Islet of Langerhans (tissue), 1 donor: ENCODE measurements around the gene WWOX.

Experiments
- FAIRE-seq: peaks from one replicate; lab custom pipeline; 2011; peaks lifted over from hg19 to GRCh38; lab: Jason Lieb, UNC

WWOX gene

DNA sequence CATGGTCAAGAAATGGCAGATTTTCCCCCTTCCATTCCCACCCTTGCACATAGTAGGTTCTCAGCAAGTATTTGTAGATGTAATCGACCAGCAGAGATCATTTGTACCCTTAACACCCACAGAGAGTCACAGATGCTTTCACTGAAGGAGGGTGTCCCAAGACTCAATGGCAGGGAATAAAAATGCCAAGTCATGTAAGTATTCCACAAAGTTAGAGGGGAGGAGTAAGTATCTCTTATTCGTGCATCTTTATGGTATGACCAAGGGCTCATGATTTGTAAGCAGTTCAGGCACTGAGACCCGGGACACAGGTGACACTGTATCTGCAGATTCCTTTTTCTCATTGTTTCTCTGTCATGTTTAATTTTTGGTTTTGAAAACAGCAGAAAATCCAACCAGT, 1011.5 kb downstream of the WWOX start:
- FAIRE-seq: no peak

DNA sequence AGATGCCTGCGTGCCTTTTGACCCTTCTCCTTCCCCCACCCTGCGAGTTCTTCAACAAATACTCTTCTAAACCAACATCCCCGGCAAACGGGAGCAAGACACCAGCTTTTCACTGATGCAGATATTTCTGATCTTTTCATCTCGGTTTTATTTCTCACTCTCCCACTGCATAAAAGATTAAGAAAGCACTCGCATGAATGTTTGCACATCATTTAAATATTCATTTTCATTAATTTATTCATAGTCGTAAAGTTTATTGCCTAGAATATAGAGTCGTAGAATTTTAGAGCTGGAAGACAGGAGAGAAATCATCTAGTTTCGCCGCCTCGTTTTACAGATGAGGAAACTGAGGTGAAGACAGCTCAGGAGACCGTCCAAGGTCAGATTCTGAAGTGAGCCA, 1013.0 kb downstream of the WWOX start:
- no peak for FAIRE-seq

DNA sequence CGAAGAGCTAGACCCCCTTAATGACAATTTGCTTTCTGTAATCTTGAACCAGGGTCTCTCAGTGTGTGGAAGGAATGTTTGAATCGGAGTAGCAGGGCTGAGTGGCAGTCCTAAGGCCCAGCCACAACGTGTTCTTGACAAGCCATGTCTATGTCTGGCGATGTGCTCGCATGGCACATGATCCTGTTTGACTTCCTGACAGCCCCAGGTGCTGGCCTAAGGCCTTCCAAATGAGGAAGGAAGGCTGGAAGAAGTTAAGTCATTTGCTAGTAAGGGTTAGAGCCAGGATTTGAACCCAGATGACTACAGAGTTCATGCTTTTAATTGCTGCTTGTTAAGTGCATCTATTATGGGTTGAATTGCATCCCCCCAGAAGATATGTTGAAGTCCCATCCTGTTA, 1014.4 kb downstream of the WWOX start:
- FAIRE-seq: no peak

DNA sequence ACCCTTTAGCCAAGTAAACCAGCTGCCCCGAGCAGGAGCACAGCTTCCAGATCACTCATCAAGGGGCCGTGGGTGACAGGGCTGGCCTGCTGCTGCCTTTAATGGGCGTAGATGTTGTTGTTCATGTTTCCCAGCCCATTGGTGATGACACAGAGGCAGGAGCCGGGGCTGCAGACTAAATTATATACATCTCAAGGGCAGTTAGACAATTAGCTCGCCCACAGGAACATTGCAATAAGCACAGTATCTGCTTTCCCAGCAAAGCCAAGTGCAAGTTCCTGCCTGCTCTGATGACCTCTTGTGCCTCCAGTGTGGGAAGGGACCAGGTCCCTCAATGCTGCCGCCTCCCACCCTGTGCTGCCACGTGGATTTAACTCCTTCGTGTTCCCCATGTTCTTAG, 1015.3 kb downstream of the WWOX start:
- no peak for FAIRE-seq

DNA sequence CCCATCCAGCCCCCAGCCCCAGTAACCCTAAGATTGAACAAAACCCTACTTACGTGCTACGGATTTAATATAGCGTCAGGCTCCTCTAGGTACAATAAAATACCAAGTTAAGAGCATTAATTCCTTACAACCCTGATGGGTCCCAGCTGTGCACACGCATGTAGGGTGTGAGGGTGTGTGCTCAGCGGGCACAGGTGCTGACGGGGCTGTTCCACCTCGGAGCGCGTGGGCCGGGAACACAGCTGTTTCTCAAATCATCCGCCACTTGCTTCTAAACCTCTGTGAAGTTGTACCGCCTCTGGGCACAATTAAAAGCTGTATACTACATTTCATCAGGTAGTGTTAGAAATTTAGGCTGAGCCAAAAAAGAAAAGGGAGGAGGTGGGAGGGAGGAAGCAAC, 1022.5 kb downstream of the WWOX start:
- FAIRE-seq: no peak

DNA sequence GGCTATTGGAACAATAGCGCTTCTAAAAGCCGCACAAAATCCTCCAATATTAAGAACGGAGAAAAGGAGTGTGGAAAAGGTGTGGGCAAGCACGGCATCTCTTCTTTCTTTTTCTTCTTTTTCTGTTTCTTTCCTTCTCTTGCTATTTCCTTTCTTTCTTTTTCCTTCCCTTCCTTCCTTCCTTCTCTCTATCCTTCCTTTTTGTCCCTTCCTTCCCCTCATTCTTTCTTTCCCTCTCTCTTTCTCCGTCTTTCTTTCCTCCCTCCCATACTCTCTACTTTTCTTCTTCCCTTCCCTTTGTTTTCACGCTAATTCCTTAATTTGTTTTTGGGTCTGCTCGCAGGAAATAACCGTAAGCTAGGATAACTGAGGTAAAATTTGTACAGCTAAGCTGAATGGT, 1022.9 kb downstream of the WWOX start:
- no peak for FAIRE-seq

DNA sequence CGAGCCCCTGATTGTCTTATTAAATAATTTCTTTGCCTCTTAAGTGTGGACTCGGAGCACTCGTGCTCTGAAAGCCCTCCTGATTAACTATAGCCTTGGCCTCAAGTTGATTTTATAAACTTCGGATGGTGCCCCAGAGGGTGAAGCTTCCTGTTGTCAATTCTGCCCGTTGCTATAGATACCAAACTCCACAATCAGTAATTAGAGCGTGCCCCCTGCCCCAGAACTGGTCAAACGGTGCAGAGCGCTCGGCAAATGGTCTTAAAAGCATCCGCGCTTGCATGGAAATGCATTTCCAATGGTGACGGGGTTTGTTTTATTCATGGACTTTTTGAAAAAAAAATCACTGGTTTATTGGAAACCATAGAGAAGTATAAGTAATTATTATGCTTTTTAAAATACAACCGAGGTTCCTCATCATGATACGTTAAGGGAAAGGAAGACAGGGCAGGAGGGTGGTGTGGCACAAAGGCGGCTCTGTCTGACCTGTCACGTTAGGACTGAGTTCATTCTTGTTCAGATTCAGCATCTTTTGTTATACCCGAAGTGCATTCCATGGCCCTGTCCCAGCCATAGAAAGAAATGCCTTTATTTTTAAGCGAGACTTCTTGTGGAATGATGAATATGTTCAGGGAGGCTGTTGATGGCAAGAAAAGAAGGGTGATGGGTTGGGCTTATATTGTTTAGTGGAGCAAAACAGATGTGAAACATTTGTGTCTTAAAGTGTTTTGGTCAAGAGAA, 1024.7 kb downstream of the WWOX start:
- FAIRE-seq: no peak

DNA sequence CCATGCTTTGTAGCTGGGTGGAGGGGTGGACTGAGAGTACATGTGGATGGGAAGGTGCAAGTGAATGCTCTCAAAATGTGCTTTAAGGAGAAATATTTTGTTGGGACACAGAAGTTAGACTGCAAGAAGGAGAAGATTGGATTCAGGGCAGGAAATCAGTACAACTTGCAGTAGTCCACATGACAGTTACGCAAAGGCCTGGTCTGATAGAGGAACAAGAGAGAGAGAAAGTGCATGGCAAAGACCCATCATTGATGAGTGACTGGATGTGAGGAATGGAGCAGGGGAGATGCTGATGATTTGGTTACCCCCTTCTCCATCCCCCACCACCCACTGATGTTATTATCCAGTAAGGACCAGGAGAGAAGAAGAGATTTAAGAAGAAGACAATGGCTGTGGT, 1028.3 kb downstream of the WWOX start:
- no peak for FAIRE-seq

DNA sequence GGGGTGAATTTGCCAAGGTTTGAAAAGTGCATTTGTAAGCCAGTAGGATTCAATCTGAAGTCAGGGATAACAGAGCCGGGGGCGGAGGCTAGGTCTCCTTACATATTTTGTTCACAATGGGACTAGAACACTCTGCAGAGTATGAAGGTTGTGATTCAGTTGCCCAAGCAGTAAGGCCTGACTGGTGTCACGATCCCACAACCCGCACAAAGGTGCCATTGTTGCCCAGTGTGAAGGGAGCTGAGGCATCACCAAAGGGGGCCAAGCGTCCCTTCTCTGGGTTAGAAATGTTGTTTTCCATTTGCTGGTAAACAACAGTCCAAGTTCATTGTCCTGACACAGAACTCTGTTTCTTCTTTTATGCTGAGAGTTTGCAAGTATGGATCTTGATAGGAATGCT, 1029.3 kb downstream of the WWOX start:
- no peak for FAIRE-seq

DNA sequence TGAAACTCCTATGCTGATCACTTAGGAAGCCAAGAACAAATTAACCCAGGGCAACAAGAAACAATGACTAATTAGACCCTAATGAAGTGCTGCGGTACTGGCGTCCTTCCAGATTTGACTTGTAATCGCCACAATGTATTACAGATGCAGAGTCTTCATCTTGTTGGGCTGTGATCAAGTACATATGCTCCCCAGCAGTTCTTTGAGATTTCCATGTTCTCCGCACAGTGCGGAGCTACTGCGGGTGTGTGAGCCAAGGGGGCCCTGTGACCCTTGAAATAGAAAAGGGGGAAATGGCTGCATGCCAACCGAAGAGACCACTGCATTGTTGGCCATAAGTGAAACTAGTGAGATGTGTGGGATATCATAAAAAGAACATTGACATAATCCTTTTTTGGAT, 1031.2 kb downstream of the WWOX start:
- FAIRE-seq: no peak

DNA sequence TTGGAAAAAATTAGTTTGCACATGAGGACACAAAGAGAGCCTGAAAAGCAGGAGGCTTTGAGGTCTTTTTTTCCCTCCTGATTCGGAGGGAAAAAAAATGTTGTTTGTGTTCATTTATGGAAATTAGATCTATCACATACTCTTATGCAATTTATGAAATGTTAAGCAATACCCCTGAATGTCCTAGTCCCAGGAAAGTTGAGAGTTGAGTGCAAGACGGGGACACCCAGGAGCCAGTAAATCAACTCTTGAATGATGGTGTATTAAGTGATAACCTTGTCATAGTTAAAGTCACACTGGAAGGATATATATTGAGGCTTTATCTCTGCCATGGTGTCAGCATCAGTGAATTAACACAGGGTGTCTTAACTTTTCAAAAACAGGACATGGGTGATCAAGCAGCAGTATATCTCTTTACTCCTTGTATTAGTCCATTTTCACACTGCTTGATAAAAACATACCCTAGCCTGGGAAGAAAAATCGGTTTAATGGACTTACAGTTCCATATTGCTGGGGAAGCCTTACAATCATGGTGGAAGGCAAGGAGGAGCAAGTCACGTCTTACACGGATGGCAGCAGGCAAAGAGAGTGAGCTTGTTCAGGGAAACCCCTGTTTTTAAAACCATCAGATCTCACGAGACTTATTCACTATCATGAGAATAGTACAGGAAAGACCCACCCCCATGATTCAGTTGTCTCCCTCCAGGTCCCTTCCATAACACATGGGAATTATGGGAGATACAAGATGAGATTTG, 1032.0 kb downstream of the WWOX start:
- no peak for FAIRE-seq

DNA sequence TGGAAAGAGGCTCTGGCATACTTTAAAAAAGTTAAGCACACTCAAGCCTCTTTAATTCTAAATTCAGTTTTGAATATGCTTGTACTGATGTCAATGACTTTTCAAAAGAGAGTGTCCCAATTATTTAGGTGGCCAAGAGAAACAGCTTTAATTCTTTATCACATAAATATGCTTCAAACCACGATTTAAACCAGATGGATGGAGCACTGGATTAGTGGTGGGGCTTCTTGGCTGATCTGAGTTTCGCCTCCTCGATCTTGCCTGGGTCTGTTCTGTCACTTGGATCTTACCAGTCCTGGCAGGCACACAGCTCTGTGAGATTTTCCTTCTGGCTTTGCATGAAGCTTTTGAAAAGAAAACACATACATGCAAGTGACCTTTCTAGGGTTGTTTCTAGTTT, 1033.2 kb downstream of the WWOX start:
- FAIRE-seq: no peak

DNA sequence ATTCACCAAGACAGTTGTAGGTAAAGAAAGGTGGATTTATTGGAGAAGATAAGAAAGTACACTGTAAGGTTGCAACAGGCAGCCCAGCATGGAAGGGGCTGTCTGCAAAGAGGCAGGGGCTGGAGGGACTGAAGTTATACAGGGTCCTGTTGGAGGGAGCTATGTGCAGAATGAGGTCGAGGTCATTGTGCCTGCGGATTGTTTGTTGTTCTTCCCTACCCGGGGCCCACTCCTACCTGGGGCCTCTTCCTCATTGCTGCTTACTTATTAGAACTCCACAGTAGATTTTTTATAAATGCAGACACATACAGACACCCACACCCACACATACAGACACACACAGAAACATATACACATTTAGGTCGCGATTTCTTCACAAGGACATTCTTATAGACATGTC, 1034.8 kb downstream of the WWOX start:
- FAIRE-seq: no peak

DNA sequence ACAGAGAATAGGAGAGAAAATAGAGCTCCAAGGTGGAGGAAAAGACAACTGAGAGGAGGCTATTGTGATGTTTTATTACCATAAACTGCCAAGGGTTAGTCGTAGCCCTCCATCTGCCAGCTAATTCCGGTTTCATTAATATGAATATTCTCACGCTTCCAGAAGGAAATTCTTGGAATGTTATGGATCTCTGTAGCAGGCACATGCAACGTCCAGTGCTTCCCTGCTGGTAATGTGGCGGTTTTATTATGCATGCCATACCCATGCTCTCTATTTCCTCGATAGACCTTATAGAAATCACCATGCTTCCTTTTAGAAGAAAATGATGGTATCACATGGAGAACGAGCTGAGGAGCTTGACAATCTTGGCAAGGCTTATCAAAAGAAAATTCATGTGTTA, 1037.5 kb downstream of the WWOX start:
- no peak for FAIRE-seq

DNA sequence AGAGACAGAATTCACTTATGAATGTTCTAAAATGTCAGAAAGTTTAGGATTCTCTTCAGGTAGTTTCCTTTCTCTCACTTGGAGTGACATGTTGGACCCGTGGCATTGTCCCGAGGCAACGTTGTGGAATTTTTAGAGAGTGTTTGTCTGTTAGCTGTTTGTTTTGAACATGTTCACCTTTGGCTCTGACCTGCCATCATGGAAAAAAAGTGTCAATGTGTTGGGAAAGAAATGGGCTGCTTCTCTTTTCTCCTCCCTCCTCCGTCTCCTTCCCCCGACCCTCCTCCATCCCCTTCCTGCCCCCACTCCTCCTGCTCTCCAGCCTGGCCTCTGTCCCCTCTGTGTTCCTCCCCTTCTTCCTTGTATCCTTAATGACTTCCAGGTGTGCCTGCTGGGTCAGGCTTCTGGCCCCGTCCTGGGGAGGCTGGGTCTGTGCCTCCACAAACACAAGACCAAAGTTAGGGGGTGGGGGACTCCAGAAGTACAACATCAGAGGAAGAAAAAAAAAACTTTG, 1038.0 kb downstream of the WWOX start:
- no peak for FAIRE-seq

DNA sequence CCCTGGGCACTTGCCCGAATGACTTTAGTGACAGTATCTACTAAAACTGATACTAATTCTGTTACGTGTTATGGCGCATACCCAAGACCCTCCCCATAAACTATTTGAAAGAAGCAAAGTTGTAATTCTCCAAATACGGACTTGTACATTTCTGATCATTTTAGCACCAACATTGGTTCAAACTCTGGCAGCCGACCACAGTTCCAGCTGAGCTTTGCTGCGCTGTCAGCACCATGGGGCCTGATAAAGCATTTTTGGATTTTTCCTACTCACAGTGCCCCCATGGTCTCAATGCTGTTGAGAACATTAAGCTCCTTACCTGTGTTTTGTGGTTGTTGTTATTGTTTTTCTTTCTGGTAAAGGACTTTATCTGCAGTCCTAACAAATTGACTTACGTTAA, 1040.3 kb downstream of the WWOX start:
- no peak for FAIRE-seq

DNA sequence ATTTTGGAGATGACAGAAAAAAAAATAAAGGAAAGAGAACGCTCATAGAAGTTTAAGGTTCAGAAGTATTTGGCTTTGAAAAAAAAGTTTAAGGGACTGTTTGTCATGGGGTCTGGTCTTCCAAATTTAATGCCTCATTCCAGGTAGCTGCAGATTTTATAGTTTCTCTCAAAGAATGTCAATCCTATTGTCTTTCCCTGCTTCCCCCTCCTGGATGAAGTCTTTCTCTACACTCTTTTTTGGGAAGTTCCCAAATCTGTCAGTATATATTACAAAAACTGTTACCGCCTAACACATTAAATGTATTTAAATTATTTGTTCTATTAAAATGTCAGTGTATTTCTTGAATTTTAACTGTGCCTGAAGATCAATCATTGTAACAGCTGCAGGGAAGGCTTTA, 1043.6 kb downstream of the WWOX start:
- FAIRE-seq: no peak

DNA sequence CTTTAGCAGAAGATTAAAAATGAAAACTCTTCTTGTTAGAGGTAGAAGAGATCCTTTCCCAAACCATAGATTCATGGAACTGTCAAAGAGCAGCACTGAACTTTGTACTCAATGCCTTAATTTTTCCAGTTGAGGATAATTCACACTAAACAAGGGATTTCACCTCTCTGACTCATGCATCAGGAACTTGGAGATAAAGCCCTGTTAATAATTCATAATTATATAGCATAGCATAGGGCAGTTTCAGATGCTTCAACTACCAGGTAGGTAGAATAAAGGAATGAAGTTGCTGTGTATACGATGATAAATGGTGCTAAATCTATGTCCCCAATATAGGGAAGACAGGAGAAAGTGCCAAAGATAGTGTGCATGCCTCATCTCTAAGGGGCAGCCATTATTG, 1050.7 kb downstream of the WWOX start:
- FAIRE-seq: no peak

DNA sequence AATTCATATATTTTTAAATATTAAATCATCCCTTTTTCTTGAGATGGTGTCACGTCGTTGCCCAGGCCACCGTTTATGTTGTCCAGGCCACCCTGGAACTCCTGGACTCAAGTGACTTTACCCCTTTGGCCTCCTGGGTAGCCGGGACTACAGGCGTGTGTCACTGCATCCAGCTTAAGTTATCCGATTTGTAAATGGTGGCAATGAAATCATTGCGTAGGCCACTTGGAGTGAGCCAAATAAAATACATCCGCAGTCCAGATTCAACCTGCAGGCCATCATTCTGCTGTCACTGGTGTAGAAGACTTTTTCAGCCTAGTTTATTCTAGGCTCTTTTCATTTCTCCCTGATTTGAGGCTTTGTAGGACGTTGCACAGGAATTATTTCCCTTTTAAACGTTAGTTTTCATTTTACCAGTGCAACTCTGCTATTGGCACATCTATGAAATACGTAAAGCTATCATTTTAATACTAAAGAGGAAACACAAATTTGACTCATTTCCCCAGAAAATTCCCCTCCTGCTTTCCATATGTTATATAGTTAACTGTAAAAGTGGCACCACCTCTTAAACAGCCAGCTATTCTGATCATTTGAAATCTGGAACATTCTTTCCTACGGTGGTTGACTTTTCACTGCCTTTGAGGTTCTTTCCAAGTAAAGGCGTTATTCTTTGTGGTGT, 1051.3 kb downstream of the WWOX start:
- FAIRE-seq: no peak

DNA sequence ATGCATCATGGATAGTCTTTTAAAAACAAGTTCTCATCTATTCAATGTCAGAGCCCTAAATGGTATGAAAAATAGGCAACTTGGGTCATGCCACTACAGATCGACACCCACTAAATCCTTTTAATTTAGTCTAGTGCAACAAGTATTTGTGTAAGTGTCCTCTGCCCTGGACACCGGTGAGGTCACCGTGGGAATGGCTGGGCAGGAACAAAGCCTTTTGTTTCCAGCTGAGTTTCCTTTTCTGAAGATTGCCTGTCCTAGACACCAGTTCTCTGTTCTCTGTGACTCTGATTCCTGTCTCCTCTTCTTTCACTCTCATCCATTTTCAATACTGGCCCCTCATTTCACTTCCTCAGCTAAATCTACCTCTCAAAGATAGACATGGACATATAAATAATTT, 1054.6 kb downstream of the WWOX start:
- no peak for FAIRE-seq

DNA sequence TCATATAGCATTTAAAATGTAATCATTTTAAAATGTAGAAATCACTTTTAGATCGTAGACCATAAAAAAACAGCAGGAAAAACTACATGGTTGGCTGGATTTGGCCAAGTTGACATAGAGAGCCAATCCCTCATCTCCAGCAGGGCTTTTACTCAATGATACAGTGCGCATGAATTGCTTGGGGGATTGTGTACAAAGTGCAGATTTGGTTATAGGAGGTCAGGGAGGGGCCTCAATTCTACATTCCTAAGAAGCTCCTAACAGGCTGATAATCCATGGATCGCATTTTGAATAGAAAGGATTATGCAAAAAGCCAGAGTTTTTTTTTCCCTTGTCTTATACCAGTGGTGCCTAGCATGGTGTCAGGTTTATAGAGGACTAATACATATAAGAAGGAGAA, 1056.0 kb downstream of the WWOX start:
- no peak for FAIRE-seq

DNA sequence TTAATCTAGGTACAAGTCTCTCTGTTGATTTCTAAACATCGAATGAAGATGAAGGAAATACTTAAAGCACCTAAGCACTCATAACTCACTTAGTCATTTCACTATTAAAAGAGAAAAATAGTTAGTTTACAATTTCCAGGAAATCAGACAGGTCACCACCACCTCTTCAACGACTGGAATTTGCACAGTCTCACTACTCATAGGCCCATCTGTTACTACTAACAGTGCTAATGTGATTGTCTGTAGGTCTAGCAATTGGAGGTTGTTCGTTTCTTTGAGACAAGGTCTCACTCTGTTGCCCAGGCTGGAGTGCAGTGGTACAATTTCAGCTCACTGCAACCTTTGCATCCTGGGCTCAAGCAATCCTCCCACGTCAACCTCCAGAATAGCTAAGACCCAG, 1056.5 kb downstream of the WWOX start:
- FAIRE-seq: no peak

DNA sequence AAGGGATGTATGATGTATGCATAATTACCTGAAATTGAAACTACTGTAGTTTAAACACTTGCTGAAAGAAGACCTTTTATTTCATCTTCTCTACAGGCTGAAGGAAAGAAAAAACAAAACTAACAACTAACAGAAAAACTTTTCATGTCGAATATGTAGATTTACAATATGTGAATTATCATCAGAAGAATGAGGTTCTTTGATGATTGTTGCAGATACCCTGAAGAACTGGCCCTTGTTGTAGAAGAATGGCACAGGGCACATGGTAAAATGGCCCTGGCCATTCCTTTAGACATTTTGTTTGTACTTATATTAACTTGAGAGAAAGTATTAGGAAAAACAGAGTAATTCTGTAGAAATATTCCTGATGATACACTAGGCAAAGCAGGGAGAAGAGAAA, 1057.3 kb downstream of the WWOX start:
- no peak for FAIRE-seq
